HG02938 (cell line): ENCODE data around the gene CHURC1.

ENCODE experiments used
- ATAC-seq: cut with Tn5 transposase; IDR thresholded peaks from one replicate; pipeline ENCODE4 v1.9.1; 2021; ENCODE audit warnings: mild to moderate bottlenecking, moderate library complexity; ENCODE audit not compliant: unreplicated experiment

CHURC1 gene

DNA sequence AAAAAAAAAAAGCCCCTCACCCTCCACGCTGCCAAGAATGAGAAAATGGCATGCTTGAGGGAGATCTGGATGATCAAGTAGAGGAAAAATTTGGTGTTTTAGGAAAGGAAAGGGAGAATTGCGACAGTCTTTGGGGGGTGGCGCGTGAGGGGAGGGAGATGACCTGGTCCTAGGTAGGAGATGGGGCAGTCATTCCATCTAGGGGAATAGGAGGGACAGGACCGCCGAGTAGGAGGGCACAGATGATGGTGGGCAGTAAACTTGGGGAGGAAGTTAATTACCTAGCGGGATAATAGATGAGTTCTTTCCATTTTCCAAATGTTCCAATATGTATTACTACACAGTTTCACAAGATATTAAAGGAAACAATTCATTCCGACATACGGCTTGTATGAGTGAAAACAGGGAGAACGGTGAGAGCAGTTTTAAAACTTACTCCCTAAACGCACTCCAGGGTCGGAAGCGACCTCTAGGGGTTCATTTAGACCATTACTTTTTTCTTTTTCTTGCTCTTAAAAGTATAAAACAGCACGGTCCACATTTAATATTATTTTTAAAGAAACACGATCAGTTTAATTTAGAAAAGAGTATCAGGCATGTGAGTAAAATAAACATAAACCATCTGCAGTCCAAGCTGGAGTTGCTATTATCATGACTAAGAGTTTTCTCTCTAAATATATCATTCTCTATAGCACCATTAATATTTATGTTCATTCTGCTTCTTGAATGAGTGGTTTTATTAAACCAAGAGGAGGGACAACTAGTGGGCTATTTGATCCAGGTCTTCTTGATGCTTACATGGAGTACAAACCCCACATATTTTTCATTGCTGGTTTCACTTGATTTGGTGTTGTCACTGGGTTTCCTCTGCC, 69.4 kb downstream of the CHURC1 start:
- no peak for ATAC-seq
